Upper lobe of left lung (tissue), 4 donors: Measurements from ENCODE around the gene MRAP2.

Experiments used
- CTCF ChIP-seq, 6 experiments: fragments of 450-650 bp in 4 of 6; fragments of 200-600 bp in 2 of 6; sonication (generic) in 2 of 6; IDR thresholded peaks; one replicate each; pipeline ENCODE4 v1.5.1; 2016 to 2019; ENCODE audit warnings: antibody characterized with exemption in 6 of 6
- EP300 ChIP-seq, 4 donors: sonication (generic); formaldehyde crosslinking; IDR thresholded peaks; one replicate each; pipeline ENCODE4 v1.5.1; 2017; ENCODE audit warnings: antibody characterized with exemption in 4 of 4, control low read depth in 2 of 4
- POLR2A ChIP-seq, 4 donors: fragments of 450-650 bp; IDR thresholded peaks; one replicate each; pipeline ENCODE4 v1.5.1; 2016 to 2017; ENCODE audit warnings: antibody characterized with exemption in 4 of 4, mild to moderate bottlenecking in 2 of 4

GRCh38 chr6:84065693-84066290 is 32.2 kb downstream of the MRAP2 start:
- TF ChIP-seq CTCF (IDR thresholded peaks at IDR 0.05) (no peak), POLR2A (IDR thresholded peaks at IDR 0.05) (no peak), EP300 (IDR thresholded peaks at IDR 0.05) (no peak)
